ENCODE results near the gene CCDC38. TPM values are rescaled to one million over a fixed set of nuclear protein-coding genes. Genes with fewer than 3 reads are reported as not detected.

Gene CCDC38
- total RNA-seq (not detected), polyA plus RNA-seq (ENCODE audit: insufficient read length in 2 of 2) (under 1 TPM; 0.67 to 0.75 TPM)
- long read RNA-seq, donor 1, result 0 reads
- long read RNA-seq, donor 2, result 0 reads
- long read RNA-seq, donor 3, result 0 reads
- long read RNA-seq, donor 4, result 0 reads

- Histone ChIP-seq H3K27me3 (ENCODE audit: control insufficient read depth, insufficient read depth, low read length) (peaks cover 4% of the 10 kb centered on the region), H3K27ac (ENCODE audit: low read depth, low read length) (peak within 1 kb of the TSS; percentile 57), H3K4me1 (ENCODE audit: control insufficient read depth, insufficient read depth, low read length) (peaks cover 11% of the 10 kb centered on the region), H3K9me3 (ENCODE audit: control insufficient read depth, insufficient read depth, low read length) (no peaks in the 10 kb centered on the region), H3K4me3 (ENCODE audit: low read depth, low read length) (peak within 1 kb of the TSS; percentile 73), H3K36me3 (ENCODE audit: control insufficient read depth, insufficient read depth, low read length) (no peaks in the 10 kb centered on the region)
- DNase-seq (ENCODE audit: low read depth in 4 of 6, low spot score in 6 of 6), result peak; percentile 43 to 82 (median 64)
- 0% methylated on average over 49 of the region's 51 CpGs for WGBS (ENCODE audit: insufficient coverage)
These were observed at the start of gene CCDC38 for GRCh38 chr12:95942524-95943329. Gene CCDC38, minus strand, starts transcription at chr12:95942614. Its CDS starts 6,105 bp downstream, at chr12:95936509.

- Histone ChIP-seq H3K9me3 (ENCODE audit: control insufficient read depth, insufficient read depth, low read length) (no peaks in the 10 kb centered on the region), H3K4me3 (ENCODE audit: low read depth, low read length) (no peak overlapping the region), H3K4me1 (ENCODE audit: control insufficient read depth, insufficient read depth, low read length) (no peaks in the 10 kb centered on the region), H3K36me3 (ENCODE audit: control insufficient read depth, insufficient read depth, low read length) (no peaks in the 10 kb centered on the region), H3K27me3 (ENCODE audit: control insufficient read depth, insufficient read depth, low read length) (no peaks in the 10 kb centered on the region), H3K27ac (ENCODE audit: low read depth, low read length) (no peak overlapping the region)
- WGBS (ENCODE audit: insufficient coverage), result 77% methylated on average over 2 of the region's 7 CpGs
- DNase-seq (ENCODE audit: low read depth in 4 of 6, low spot score in 6 of 6), result no peak
These were observed 47.7 kb upstream of the CCDC38 start for GRCh38 chr12:95990136-95990535.

- Histone ChIP-seq H3K27me3 (ENCODE audit: control insufficient read depth, insufficient read depth, low read length) (no peaks in the 10 kb centered on the region), H3K9me3 (ENCODE audit: control insufficient read depth, insufficient read depth, low read length) (no peaks in the 10 kb centered on the region), H3K4me3 (ENCODE audit: low read depth, low read length) (no peak overlapping the region), H3K36me3 (ENCODE audit: control insufficient read depth, insufficient read depth, low read length) (no peaks in the 10 kb centered on the region), H3K4me1 (ENCODE audit: control insufficient read depth, insufficient read depth, low read length) (no peaks in the 10 kb centered on the region), H3K27ac (ENCODE audit: low read depth, low read length) (no peak overlapping the region)
- 82% methylated on average over 3 of the region's 4 CpGs for WGBS (ENCODE audit: insufficient coverage)
- no peak for DNase-seq (ENCODE audit: low read depth in 4 of 6, low spot score in 6 of 6)
These were observed 47.2 kb upstream of the CCDC38 start for GRCh38 chr12:95989504-95990123.

- Histone ChIP-seq H3K4me1 (ENCODE audit: control insufficient read depth, insufficient read depth, low read length) (no peaks in the 10 kb centered on the region), H3K9me3 (ENCODE audit: control insufficient read depth, insufficient read depth, low read length) (no peaks in the 10 kb centered on the region), H3K27me3 (ENCODE audit: control insufficient read depth, insufficient read depth, low read length) (no peaks in the 10 kb centered on the region), H3K27ac (ENCODE audit: low read depth, low read length) (no peak overlapping the region), H3K4me3 (ENCODE audit: low read depth, low read length) (no peak overlapping the region), H3K36me3 (ENCODE audit: control insufficient read depth, insufficient read depth, low read length) (no peaks in the 10 kb centered on the region)
- no peak for DNase-seq (ENCODE audit: low read depth in 4 of 6, low spot score in 6 of 6)
- 82% methylated on average over 7 of the region's 11 CpGs for WGBS (ENCODE audit: insufficient coverage)
These were observed 46.3 kb upstream of the CCDC38 start for GRCh38 chr12:95988506-95989275.

- no peak overlapping the region for H3K4me3 ChIP-seq (ENCODE audit: low read depth, low read length)
- no peak overlapping the region for H3K27ac ChIP-seq (ENCODE audit: low read depth, low read length)
- no peaks in the 10 kb centered on the region for H3K27me3 ChIP-seq (ENCODE audit: control insufficient read depth, insufficient read depth, low read length)
- WGBS (ENCODE audit: insufficient coverage), result 70% methylated on average over 8 of the region's 14 CpGs
- H3K9me3 ChIP-seq (ENCODE audit: control insufficient read depth, insufficient read depth, low read length), result no peaks in the 10 kb centered on the region
- no peaks in the 10 kb centered on the region for H3K4me1 ChIP-seq (ENCODE audit: control insufficient read depth, insufficient read depth, low read length)
- DNase-seq (ENCODE audit: low read depth in 4 of 6, low spot score in 6 of 6), result peak in 1 of 6 donors; percentile 48
- no peaks in the 10 kb centered on the region for H3K36me3 ChIP-seq (ENCODE audit: control insufficient read depth, insufficient read depth, low read length)
These were observed 44.5 kb upstream of the CCDC38 start for GRCh38 chr12:95986635-95987570.

- no peaks in the 10 kb centered on the region for H3K27me3 ChIP-seq (ENCODE audit: control insufficient read depth, insufficient read depth, low read length)
- WGBS (ENCODE audit: insufficient coverage), result no CpG with 5 or more reads among the region's 1 CpG
These were observed 42.3 kb upstream of the CCDC38 start for GRCh38 chr12:95984682-95985081.

GRCh38 chr12:95982602-95983001 lies 40.2 kb upstream of the CCDC38 start:
- no peaks in the 10 kb centered on the region for H3K27me3 ChIP-seq (ENCODE audit: control insufficient read depth, insufficient read depth, low read length)
- no peak overlapping the region for H3K27ac ChIP-seq (ENCODE audit: low read depth, low read length)
- no CpG with 5 or more reads among the region's 1 CpG for WGBS (ENCODE audit: insufficient coverage)
- H3K36me3 ChIP-seq (ENCODE audit: control insufficient read depth, insufficient read depth, low read length), result no peaks in the 10 kb centered on the region
- no peaks in the 10 kb centered on the region for H3K9me3 ChIP-seq (ENCODE audit: control insufficient read depth, insufficient read depth, low read length)
- DNase-seq (ENCODE audit: low read depth in 4 of 6, low spot score in 6 of 6), result no peak
- no peak overlapping the region for H3K4me3 ChIP-seq (ENCODE audit: low read depth, low read length)
- H3K4me1 ChIP-seq (ENCODE audit: control insufficient read depth, insufficient read depth, low read length), result no peaks in the 10 kb centered on the region

More at GRCh38 chr12:95984682-95985081, 42.3 kb upstream of the CCDC38 start:
- no peak overlapping the region for H3K4me3 ChIP-seq (ENCODE audit: low read depth, low read length)
- no peak overlapping the region for H3K27ac ChIP-seq (ENCODE audit: low read depth, low read length)
- no peaks in the 10 kb centered on the region for H3K4me1 ChIP-seq (ENCODE audit: control insufficient read depth, insufficient read depth, low read length)
- no peaks in the 10 kb centered on the region for H3K36me3 ChIP-seq (ENCODE audit: control insufficient read depth, insufficient read depth, low read length)
- no peak for DNase-seq (ENCODE audit: low read depth in 4 of 6, low spot score in 6 of 6)
- H3K9me3 ChIP-seq (ENCODE audit: control insufficient read depth, insufficient read depth, low read length), result no peaks in the 10 kb centered on the region

- 88% methylated on average over 5 of the region's 5 CpGs for WGBS (ENCODE audit: insufficient coverage)
- H3K36me3 ChIP-seq (ENCODE audit: control insufficient read depth, insufficient read depth, low read length), result no peaks in the 10 kb centered on the region
- DNase-seq (ENCODE audit: low read depth in 4 of 6, low spot score in 6 of 6), result no peak
- no peak overlapping the region for H3K27ac ChIP-seq (ENCODE audit: low read depth, low read length)
- H3K27me3 ChIP-seq (ENCODE audit: control insufficient read depth, insufficient read depth, low read length), result no peaks in the 10 kb centered on the region
- H3K4me3 ChIP-seq (ENCODE audit: low read depth, low read length), result no peak overlapping the region
- H3K4me1 ChIP-seq (ENCODE audit: control insufficient read depth, insufficient read depth, low read length), result no peaks in the 10 kb centered on the region
- no peaks in the 10 kb centered on the region for H3K9me3 ChIP-seq (ENCODE audit: control insufficient read depth, insufficient read depth, low read length)
These were observed 38.0 kb upstream of the CCDC38 start for GRCh38 chr12:95980437-95980836.

- Histone ChIP-seq H3K27ac (ENCODE audit: low read depth, low read length) (no peak overlapping the region), H3K9me3 (ENCODE audit: control insufficient read depth, insufficient read depth, low read length) (no peaks in the 10 kb centered on the region), H3K4me3 (ENCODE audit: low read depth, low read length) (no peak overlapping the region), H3K27me3 (ENCODE audit: control insufficient read depth, insufficient read depth, low read length) (no peaks in the 10 kb centered on the region), H3K36me3 (ENCODE audit: control insufficient read depth, insufficient read depth, low read length) (no peaks in the 10 kb centered on the region), H3K4me1 (ENCODE audit: control insufficient read depth, insufficient read depth, low read length) (no peaks in the 10 kb centered on the region)
- 100% methylated on average over 1 of the region's 3 CpGs for WGBS (ENCODE audit: insufficient coverage)
- DNase-seq (ENCODE audit: low read depth in 4 of 6, low spot score in 6 of 6), result no peak
These were observed 36.4 kb upstream of the CCDC38 start for GRCh38 chr12:95978774-95979173.

Data from spinal cord (tissue), 10 donors.